HepG2 (cell line): Measurements from ENCODE around the gene GAN. TPM values are rescaled to one million over a fixed set of nuclear protein-coding genes. Genes with fewer than 3 reads are reported as not detected.

Source experiments
- FOSL2 ChIP-seq: sonication (generic); formaldehyde crosslinking; IDR thresholded peaks from 2 replicates; pipeline ENCODE4 v1.4.0; 2020; ENCODE audit warnings: missing genetic modification reagents
- FOXP1 ChIP-seq, 2 experiments: fragments of 450-650 bp in 1 of 2; IDR thresholded peaks; 2 replicates each; pipeline ENCODE4 v1.6.1; 2017 to 2018; ENCODE audit warnings: antibody characterized with exemption in 1 of 2
- KAT8 ChIP-seq: IDR thresholded peaks from 2 replicates; pipeline ENCODE4 v1.6.1; 2016; ENCODE audit warnings: missing genetic modification reagents, missing compliant biosample characterization
- MBD4 ChIP-seq: IDR thresholded peaks from 2 replicates; pipeline ENCODE4 v1.6.1; 2012; ENCODE audit warnings: low read length, inconsistent platforms, borderline replicate concordance
- PHF20 ChIP-seq: sonication (generic); formaldehyde crosslinking; IDR thresholded peaks from 2 replicates; pipeline ENCODE4 v1.5.0; 2020; ENCODE audit warnings: mild to moderate bottlenecking, missing genetic modification reagents
- PITX1 ChIP-seq: sonication (generic); formaldehyde crosslinking; IDR thresholded peaks from 2 replicates; pipeline ENCODE4 v1.5.1; 2020; ENCODE audit warnings: mild to moderate bottlenecking, missing genetic modification reagents
- SRY ChIP-seq: sonication (generic); formaldehyde crosslinking; IDR thresholded peaks from 2 replicates; pipeline ENCODE4 v1.8.0; 2022; ENCODE audit warnings: mild to moderate bottlenecking, missing genetic modification reagents
- TEAD3 ChIP-seq: optimal IDR thresholded peaks from 2 replicates; pipeline ENCODE3; 2016; ENCODE audit warnings: borderline replicate concordance
- TSC22D2 ChIP-seq: sonication (generic); formaldehyde crosslinking; IDR thresholded peaks from 2 replicates; pipeline ENCODE4 v1.5.1; 2020; ENCODE audit warnings: missing genetic modification reagents, mild to moderate bottlenecking, borderline replicate concordance
- U2AF2 ChIP-seq: fragments of 200-400 bp; formaldehyde crosslinking; IDR thresholded peaks from 2 replicates; pipeline ENCODE4 v1.6.1; 2017; ENCODE audit warnings: low read depth, mild to moderate bottlenecking, low read length
- ZBTB10 ChIP-seq: sonication (generic); formaldehyde crosslinking; IDR thresholded peaks from 2 replicates; pipeline ENCODE4 v1.4.0; 2020; ENCODE audit warnings: missing genetic modification reagents, borderline replicate concordance
- ZFP82 ChIP-seq: sonication (generic); formaldehyde crosslinking; IDR thresholded peaks from 2 replicates; pipeline ENCODE4 v1.5.1; 2020; ENCODE audit warnings: mild to moderate bottlenecking, missing genetic modification reagents, borderline replicate concordance
- ZNF331 ChIP-seq: sonication (generic); formaldehyde crosslinking; IDR thresholded peaks from 2 replicates; pipeline ENCODE4 v1.4.0; 2020; ENCODE audit warnings: missing genetic modification reagents
- ZNF567 ChIP-seq: sonication (generic); formaldehyde crosslinking; IDR thresholded peaks from 2 replicates; pipeline ENCODE4 v1.8.1; 2023; ENCODE audit warnings: mild to moderate bottlenecking, missing genetic modification reagents, borderline replicate concordance
- polyA plus RNA-seq, 8 experiments: library from polyadenylated mRNA; depleted of rRNA in 3 of 8; stranded (reverse) in 7 of 8; unstranded in 1 of 8; fragments of >200 nt; fragmentation: Illumina TruSeq in 4 of 8; extraction: Trizol in 4 of 8; gene quantifications; 2 replicates each; pipeline versions ENCODE4 v1.2.1 to v1.2.3, GENCODE V29; 2011 to 2016; ENCODE audit warnings: low read depth in 4 of 8, missing spikeins in 1 of 8, mixed read lengths in 1 of 8; ENCODE audit not compliant: insufficient read depth in 1 of 8
- total RNA-seq, 5 experiments: library from RNA; depleted of rRNA; stranded (reverse); fragments of >200 nt; fragmentation: Illumina TruSeq; extraction: Trizol; gene quantifications; 2 replicates each; pipeline ENCODE4 v1.2.3, GENCODE V29; 2016; ENCODE audit warnings: low read depth in 1 of 5
- TF ChIP-seq, protein P1 (sequence below): sonication (generic); formaldehyde crosslinking; IDR thresholded peaks from 2 replicates; pipeline ENCODE4 v1.8.0; 2022; ENCODE audit warnings: low read depth, missing genetic modification reagents
- TF ChIP-seq, protein P2 (sequence below): sonication (generic); formaldehyde crosslinking; IDR thresholded peaks from 2 replicates; pipeline ENCODE4 v1.9.0; 2021; ENCODE audit warnings: missing genetic modification reagents, borderline replicate concordance
- TF ChIP-seq, protein P3 (sequence below): sonication (generic); formaldehyde crosslinking; conservative IDR thresholded peaks from 2 replicates; pipeline ENCODE4 v1.4.0; 2020; ENCODE audit warnings: missing genetic modification reagents
- TF ChIP-seq, protein P4 (sequence below): sonication (generic); formaldehyde crosslinking; IDR thresholded peaks from 2 replicates; pipeline ENCODE4 v1.4.0; 2020; ENCODE audit warnings: missing genetic modification reagents
- TF ChIP-seq, protein P5 (sequence below): sonication (generic); formaldehyde crosslinking; IDR thresholded peaks from 2 replicates; pipeline ENCODE4 v1.5.0; 2020; ENCODE audit warnings: mild to moderate bottlenecking, low read depth, missing genetic modification reagents, borderline replicate concordance

GAN gene
- total and polyA plus RNA-seq, 2 of the 13 experiments (the other 11 are each of a cell fraction or from before 2014, with no cell fraction given) = 4.3 to 11.0 TPM

- 0 out of 2 replicates have a peak, but pooled peaks have one; percentile 10 for TF ChIP-seq ZNF331
- TF ChIP-seq PITX1 (CRISPR knock-in tag) = peak; percentile 46; the same call in 1 of the 2 replicates
- TF ChIP-seq, protein P1, sequence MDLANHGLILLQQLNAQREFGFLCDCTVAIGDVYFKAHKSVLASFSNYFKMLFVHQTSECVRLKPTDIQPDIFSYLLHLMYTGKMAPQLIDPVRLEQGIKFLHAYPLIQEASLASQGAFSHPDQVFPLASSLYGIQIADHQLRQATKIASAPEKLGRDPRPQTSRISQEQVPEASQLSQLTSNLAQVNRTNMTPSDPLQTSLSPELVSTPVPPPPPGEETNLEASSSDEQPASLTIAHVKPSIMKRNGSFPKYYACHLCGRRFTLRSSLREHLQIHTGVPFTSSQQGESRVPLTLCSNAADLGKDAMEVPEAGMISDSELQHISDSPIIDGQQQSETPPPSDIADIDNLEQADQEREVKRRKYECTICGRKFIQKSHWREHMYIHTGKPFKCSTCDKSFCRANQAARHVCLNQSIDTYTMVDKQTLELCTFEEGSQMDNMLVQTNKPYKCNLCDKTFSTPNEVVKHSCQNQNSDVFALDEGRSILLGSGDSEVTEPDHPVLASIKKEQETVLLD (CRISPR knock-in tag) = no peak; the same call in 1 of the 2 replicates
- TF ChIP-seq ZBTB10 (CRISPR knock-in tag) = 0 out of 2 replicates have a peak, but pooled peaks have one; percentile 16
- peak; percentile 57; the same call in 1 of the 2 replicates for TF ChIP-seq SRY (CRISPR knock-in tag)
- no peak for TF ChIP-seq U2AF2
- peak; percentile 65; the same call in 1 of the 2 replicates for TF ChIP-seq ZNF567 (CRISPR knock-in tag)
- peak; percentile 97 for TF ChIP-seq ZFP82
- TF ChIP-seq, protein P2, sequence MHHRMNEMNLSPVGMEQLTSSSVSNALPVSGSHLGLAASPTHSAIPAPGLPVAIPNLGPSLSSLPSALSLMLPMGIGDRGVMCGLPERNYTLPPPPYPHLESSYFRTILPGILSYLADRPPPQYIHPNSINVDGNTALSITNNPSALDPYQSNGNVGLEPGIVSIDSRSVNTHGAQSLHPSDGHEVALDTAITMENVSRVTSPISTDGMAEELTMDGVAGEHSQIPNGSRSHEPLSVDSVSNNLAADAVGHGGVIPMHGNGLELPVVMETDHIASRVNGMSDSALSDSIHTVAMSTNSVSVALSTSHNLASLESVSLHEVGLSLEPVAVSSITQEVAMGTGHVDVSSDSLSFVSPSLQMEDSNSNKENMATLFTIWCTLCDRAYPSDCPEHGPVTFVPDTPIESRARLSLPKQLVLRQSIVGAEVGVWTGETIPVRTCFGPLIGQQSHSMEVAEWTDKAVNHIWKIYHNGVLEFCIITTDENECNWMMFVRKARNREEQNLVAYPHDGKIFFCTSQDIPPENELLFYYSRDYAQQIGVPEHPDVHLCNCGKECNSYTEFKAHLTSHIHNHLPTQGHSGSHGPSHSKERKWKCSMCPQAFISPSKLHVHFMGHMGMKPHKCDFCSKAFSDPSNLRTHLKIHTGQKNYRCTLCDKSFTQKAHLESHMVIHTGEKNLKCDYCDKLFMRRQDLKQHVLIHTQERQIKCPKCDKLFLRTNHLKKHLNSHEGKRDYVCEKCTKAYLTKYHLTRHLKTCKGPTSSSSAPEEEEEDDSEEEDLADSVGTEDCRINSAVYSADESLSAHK (CRISPR knock-in tag) = no peak
- TF ChIP-seq, protein P3, sequence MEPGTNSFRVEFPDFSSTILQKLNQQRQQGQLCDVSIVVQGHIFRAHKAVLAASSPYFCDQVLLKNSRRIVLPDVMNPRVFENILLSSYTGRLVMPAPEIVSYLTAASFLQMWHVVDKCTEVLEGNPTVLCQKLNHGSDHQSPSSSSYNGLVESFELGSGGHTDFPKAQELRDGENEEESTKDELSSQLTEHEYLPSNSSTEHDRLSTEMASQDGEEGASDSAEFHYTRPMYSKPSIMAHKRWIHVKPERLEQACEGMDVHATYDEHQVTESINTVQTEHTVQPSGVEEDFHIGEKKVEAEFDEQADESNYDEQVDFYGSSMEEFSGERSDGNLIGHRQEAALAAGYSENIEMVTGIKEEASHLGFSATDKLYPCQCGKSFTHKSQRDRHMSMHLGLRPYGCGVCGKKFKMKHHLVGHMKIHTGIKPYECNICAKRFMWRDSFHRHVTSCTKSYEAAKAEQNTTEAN (CRISPR knock-in tag) = no peak; the same call in 1 of the 2 replicates
- TF ChIP-seq, protein P4, sequence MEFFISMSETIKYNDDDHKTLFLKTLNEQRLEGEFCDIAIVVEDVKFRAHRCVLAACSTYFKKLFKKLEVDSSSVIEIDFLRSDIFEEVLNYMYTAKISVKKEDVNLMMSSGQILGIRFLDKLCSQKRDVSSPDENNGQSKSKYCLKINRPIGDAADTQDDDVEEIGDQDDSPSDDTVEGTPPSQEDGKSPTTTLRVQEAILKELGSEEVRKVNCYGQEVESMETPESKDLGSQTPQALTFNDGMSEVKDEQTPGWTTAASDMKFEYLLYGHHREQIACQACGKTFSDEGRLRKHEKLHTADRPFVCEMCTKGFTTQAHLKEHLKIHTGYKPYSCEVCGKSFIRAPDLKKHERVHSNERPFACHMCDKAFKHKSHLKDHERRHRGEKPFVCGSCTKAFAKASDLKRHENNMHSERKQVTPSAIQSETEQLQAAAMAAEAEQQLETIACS (CRISPR knock-in tag) = peak; percentile 88
- TF ChIP-seq FOXP1 (IDR thresholded peaks at IDR 0.05) = no peak
- peak; percentile 31; the same call in 1 of the 2 replicates for TF ChIP-seq FOXP1 (CRISPR knock-in tag; IDR thresholded peaks at IDR 0.05)
- TF ChIP-seq, protein P5, sequence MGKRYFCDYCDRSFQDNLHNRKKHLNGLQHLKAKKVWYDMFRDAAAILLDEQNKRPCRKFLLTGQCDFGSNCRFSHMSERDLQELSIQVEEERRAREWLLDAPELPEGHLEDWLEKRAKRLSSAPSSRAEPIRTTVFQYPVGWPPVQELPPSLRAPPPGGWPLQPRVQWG (CRISPR knock-in tag) = no peak
- peak; percentile 59; the same call in 1 of the 2 replicates for TF ChIP-seq FOSL2
- no peak for TF ChIP-seq MBD4
- TF ChIP-seq KAT8 (CRISPR knock-in tag) = peak; percentile 98
- peak; percentile 81 for TF ChIP-seq TEAD3 (CRISPR knock-in tag)
- TF ChIP-seq PHF20 (CRISPR knock-in tag) = peak; percentile 96
- TF ChIP-seq TSC22D2 = no peak
These were observed at the start of gene GAN (continued) for GRCh38 chr16:81314603-81315270.
